ENCODE data around the gene CRYAB. TPM values are rescaled to one million over a fixed set of nuclear protein-coding genes. Genes with fewer than 3 reads are reported as not detected.

CRYAB gene
- total RNA-seq, 1 experiment from 2014 or later: 2.1 TPM

DNA sequence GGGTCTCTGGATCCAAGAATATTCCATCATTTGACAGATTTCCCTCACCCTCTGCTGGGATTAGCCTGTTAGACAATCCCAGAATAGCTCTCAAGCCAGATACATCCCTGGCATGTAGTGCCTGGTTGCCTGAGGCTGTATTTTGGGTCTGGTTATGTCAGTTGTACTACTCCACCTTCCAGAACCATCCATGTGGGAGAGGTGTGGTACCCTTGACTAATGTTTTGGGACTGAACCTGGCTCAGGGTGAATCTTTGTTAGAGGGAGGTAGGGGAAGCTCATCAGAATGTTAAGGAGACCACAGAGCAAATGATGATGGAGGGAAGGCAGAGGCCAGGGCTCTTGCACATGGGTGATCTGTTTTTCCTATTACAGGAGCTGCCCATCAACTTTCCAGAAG, 12.4 kb upstream of the CRYAB start:
- Mint-ChIP-seq H3K4me3 (no peak overlapping the region), H3K4me1 (peaks cover 35% of the 10 kb centered on the region), H3K36me3 (no peaks in the 10 kb centered on the region; the same call in 1 of the 2 replicates), H3K27ac (peak overlapping the region; percentile 7; the same call in 1 of the 2 replicates), H3K27me3 (ENCODE audit: low read depth) (no peaks in the 10 kb centered on the region), H3K9me3 (no peaks in the 10 kb centered on the region)
- CTCF ChIA-PET: interaction anchor here (1.0 kb wide), 1 partner anchor 58 kb away, joined by 4 read pairs; no protein-coding TSS in a partner anchor
- DNase-seq (ENCODE audit: low spot score): no peak
- TF ChIP-seq RORB (CRISPR knock-in tag; IDR thresholded peaks at IDR 0.05): no peak
- TF ChIP-seq MYBL2 (CRISPR knock-in tag; IDR thresholded peaks at IDR 0.05): no peak
- ATAC-seq: no peak
- POLR2A ChIA-PET: no interaction called here

DNA sequence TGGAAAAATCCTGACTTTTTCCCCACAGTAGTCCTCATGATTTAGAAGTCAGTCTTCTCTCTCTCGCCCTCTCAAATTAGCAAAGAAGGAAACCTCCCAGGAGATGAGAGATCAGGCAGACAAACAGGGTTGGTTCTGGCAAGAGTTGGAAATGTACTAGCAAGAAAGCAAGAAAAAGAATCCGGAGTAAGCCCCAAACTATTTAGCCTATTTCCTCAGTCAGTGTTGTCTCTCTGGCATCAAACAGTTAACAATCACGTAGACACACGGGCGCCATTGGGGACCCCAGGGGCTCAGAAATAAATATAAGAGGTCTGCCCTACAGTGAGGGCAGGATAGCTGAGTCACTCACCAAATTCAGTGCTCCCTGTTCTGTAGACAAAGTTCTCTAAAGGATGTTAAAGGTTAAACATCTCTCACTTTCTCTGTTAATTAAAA, 11.8 kb upstream of the CRYAB start:
- Mint-ChIP-seq H3K9me3 (no peaks in the 10 kb centered on the region), H3K27me3 (ENCODE audit: low read depth) (no peaks in the 10 kb centered on the region), H3K27ac (peak overlapping the region; percentile 4; the same call in 1 of the 2 replicates), H3K36me3 (no peaks in the 10 kb centered on the region; the same call in 1 of the 2 replicates), H3K4me3 (no peak overlapping the region), H3K4me1 (peaks cover 41% of the 10 kb centered on the region)
- ATAC-seq (no peak), DNase-seq (ENCODE audit: low spot score) (no peak)
- ChIA-PET POLR2A (no interaction called here), CTCF (interaction anchor here (1.0 kb wide), 1 partner anchor 59 kb away, joined by 4 read pairs; no protein-coding TSS in a partner anchor)
- TF ChIP-seq, protein P1, sequence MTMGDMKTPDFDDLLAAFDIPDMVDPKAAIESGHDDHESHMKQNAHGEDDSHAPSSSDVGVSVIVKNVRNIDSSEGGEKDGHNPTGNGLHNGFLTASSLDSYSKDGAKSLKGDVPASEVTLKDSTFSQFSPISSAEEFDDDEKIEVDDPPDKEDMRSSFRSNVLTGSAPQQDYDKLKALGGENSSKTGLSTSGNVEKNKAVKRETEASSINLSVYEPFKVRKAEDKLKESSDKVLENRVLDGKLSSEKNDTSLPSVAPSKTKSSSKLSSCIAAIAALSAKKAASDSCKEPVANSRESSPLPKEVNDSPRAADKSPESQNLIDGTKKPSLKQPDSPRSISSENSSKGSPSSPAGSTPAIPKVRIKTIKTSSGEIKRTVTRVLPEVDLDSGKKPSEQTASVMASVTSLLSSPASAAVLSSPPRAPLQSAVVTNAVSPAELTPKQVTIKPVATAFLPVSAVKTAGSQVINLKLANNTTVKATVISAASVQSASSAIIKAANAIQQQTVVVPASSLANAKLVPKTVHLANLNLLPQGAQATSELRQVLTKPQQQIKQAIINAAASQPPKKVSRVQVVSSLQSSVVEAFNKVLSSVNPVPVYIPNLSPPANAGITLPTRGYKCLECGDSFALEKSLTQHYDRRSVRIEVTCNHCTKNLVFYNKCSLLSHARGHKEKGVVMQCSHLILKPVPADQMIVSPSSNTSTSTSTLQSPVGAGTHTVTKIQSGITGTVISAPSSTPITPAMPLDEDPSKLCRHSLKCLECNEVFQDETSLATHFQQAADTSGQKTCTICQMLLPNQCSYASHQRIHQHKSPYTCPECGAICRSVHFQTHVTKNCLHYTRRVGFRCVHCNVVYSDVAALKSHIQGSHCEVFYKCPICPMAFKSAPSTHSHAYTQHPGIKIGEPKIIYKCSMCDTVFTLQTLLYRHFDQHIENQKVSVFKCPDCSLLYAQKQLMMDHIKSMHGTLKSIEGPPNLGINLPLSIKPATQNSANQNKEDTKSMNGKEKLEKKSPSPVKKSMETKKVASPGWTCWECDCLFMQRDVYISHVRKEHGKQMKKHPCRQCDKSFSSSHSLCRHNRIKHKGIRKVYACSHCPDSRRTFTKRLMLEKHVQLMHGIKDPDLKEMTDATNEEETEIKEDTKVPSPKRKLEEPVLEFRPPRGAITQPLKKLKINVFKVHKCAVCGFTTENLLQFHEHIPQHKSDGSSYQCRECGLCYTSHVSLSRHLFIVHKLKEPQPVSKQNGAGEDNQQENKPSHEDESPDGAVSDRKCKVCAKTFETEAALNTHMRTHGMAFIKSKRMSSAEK (CRISPR knock-in tag; IDR thresholded peaks at IDR 0.05; ENCODE audit: borderline replicate concordance): no peak
- TF ChIP-seq ELF4 (CRISPR knock-in tag; IDR thresholded peaks at IDR 0.05; ENCODE audit: low read depth) (no peak), RELA (CRISPR knock-in tag; IDR thresholded peaks at IDR 0.05; ENCODE audit: borderline replicate concordance) (no peak), ZNF671 (CRISPR knock-in tag; IDR thresholded peaks at IDR 0.05) (no peak), IRF2 (CRISPR knock-in tag; IDR thresholded peaks at IDR 0.05; ENCODE audit: borderline replicate concordance, low read depth) (no peak)
- TF ChIP-seq, protein P2, sequence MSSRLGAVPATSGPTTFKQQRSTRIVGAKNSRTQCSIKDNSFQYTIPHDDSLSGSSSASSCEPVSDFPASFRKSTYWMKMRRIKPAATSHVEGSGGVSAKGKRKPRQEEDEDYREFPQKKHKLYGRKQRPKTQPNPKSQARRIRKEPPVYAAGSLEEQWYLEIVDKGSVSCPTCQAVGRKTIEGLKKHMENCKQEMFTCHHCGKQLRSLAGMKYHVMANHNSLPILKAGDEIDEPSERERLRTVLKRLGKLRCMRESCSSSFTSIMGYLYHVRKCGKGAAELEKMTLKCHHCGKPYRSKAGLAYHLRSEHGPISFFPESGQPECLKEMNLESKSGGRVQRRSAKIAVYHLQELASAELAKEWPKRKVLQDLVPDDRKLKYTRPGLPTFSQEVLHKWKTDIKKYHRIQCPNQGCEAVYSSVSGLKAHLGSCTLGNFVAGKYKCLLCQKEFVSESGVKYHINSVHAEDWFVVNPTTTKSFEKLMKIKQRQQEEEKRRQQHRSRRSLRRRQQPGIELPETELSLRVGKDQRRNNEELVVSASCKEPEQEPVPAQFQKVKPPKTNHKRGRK (CRISPR knock-in tag; IDR thresholded peaks at IDR 0.05; ENCODE audit: borderline replicate concordance): no peak
- TF ChIP-seq, protein P3, sequence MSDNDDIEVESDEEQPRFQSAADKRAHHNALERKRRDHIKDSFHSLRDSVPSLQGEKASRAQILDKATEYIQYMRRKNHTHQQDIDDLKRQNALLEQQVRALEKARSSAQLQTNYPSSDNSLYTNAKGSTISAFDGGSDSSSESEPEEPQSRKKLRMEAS (CRISPR knock-in tag; IDR thresholded peaks at IDR 0.05): no peak

DNA sequence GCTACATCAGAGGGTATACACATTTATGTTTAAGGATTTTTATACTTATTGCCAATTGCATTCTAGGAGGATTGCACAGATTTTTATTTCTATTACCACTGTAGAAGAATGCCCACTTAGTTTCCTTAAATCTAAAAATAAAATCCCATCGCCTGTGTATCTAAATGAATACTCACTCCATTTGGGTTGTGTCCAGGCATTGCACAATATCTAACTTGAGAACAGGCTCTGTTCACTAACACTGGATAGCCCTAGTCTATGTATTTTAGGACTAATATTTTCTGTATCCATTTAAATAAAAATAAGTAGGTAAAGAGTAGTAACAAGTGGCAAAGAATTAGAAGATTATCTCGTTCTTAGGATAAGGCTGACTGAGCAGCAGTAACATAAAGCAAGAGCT, 11.2 kb upstream of the CRYAB start:
- POLR2A ChIA-PET: no interaction called here
- Mint-ChIP-seq H3K27me3 (ENCODE audit: low read depth) (no peaks in the 10 kb centered on the region), H3K4me1 (peaks cover 47% of the 10 kb centered on the region), H3K36me3 (no peaks in the 10 kb centered on the region; the same call in 1 of the 2 replicates), H3K27ac (no peak overlapping the region), H3K9me3 (no peaks in the 10 kb centered on the region), H3K4me3 (no peak overlapping the region)
- DNase-seq (ENCODE audit: low spot score) (no peak), ATAC-seq (no peak)
- CTCF ChIA-PET: no interaction called here
- TF ChIP-seq TP53 (CRISPR knock-in tag; IDR thresholded peaks at IDR 0.05): no peak
- TF ChIP-seq, protein P4, sequence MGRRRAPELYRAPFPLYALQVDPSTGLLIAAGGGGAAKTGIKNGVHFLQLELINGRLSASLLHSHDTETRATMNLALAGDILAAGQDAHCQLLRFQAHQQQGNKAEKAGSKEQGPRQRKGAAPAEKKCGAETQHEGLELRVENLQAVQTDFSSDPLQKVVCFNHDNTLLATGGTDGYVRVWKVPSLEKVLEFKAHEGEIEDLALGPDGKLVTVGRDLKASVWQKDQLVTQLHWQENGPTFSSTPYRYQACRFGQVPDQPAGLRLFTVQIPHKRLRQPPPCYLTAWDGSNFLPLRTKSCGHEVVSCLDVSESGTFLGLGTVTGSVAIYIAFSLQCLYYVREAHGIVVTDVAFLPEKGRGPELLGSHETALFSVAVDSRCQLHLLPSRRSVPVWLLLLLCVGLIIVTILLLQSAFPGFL (CRISPR knock-in tag; IDR thresholded peaks at IDR 0.05; ENCODE audit: borderline replicate concordance): no peak
- no peak for TF ChIP-seq NR2C2 (CRISPR knock-in tag; IDR thresholded peaks at IDR 0.05)
- TF ChIP-seq GRHL2 (CRISPR knock-in tag; IDR thresholded peaks at IDR 0.05; ENCODE audit: insufficient replicate concordance, severe bottlenecking): no peak
- TF ChIP-seq, protein P5, sequence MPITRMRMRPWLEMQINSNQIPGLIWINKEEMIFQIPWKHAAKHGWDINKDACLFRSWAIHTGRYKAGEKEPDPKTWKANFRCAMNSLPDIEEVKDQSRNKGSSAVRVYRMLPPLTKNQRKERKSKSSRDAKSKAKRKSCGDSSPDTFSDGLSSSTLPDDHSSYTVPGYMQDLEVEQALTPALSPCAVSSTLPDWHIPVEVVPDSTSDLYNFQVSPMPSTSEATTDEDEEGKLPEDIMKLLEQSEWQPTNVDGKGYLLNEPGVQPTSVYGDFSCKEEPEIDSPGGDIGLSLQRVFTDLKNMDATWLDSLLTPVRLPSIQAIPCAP (CRISPR knock-in tag; IDR thresholded peaks at IDR 0.05): no peak
- TF ChIP-seq PRRX2 (CRISPR knock-in tag; IDR thresholded peaks at IDR 0.05): no peak
- TF ChIP-seq, protein P6, sequence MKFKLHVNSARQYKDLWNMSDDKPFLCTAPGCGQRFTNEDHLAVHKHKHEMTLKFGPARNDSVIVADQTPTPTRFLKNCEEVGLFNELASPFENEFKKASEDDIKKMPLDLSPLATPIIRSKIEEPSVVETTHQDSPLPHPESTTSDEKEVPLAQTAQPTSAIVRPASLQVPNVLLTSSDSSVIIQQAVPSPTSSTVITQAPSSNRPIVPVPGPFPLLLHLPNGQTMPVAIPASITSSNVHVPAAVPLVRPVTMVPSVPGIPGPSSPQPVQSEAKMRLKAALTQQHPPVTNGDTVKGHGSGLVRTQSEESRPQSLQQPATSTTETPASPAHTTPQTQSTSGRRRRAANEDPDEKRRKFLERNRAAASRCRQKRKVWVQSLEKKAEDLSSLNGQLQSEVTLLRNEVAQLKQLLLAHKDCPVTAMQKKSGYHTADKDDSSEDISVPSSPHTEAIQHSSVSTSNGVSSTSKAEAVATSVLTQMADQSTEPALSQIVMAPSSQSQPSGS (CRISPR knock-in tag; IDR thresholded peaks at IDR 0.05; ENCODE audit: borderline replicate concordance, low read depth): no peak

Data from WTC11 (cell line).